Epithelial cell of esophagus (primary cell): ENCODE data around the gene RASL10B.
A peak's percentile ranks its signal among the peaks of the same experiment; 100 is the strongest.
"Not testable (repeated sequence)": the region's sequence is repeated elsewhere in the genome, so short reads cannot be mapped to it uniquely, and the experiment has no call there.

Experiments used
- DNase-seq: peaks from one replicate; pipeline ENCODE4 v3.0.0; 2010; ENCODE audit warnings: low read depth
- H3K4me3 ChIP-seq: 2 replicates; pipeline ENCODE4 v1.5.1; 2011; ENCODE audit warnings: mild to moderate bottlenecking, low read length, control low read depth
- CTCF ChIP-seq: IDR thresholded peaks from 2 replicates; pipeline ENCODE4 v1.5.1; 2011; ENCODE audit warnings: low read depth, mild to moderate bottlenecking, low read length, control low read depth, inconsistent platforms; ENCODE audit not compliant: insufficient read depth; ENCODE audit errors: missing control alignments

RASL10B gene

GRCh38 chr17:35695613-35696012 is 35.8 kb upstream of the RASL10B start:
- no peak overlapping the region for H3K4me3 ChIP-seq
- DNase-seq, result no peak
- no peak for TF ChIP-seq CTCF

GRCh38 chr17:35698800-35699199 is 32.6 kb upstream of the RASL10B start:
- TF ChIP-seq CTCF, result no peak
- no peak for DNase-seq
- no peak overlapping the region for H3K4me3 ChIP-seq

GRCh38 chr17:35700150-35700549 is 31.3 kb upstream of the RASL10B start:
- DNase-seq, result no peak
- TF ChIP-seq CTCF, result no peak

GRCh38 chr17:35701491-35701890 is 29.9 kb upstream of the RASL10B start:
- no peak overlapping the region for H3K4me3 ChIP-seq
- no peak for TF ChIP-seq CTCF
- DNase-seq, result no peak

More at GRCh38 chr17:35700150-35700549, 31.3 kb upstream of the RASL10B start:
- H3K4me3 ChIP-seq, result no peak overlapping the region

- H3K4me3 ChIP-seq, DNase-seq: not testable (repeated sequence)
These were observed 28.1 kb upstream of the RASL10B start for GRCh38 chr17:35703308-35703707.

- no peak for DNase-seq
- no peak for TF ChIP-seq CTCF
- H3K4me3 ChIP-seq, result no peak overlapping the region
These were observed 26.2 kb upstream of the RASL10B start for GRCh38 chr17:35705230-35705629.

GRCh38 chr17:35705705-35706104 is 25.7 kb upstream of the RASL10B start:
- TF ChIP-seq CTCF, result no peak
- peak; percentile 11 for DNase-seq
- no peak overlapping the region for H3K4me3 ChIP-seq

- DNase-seq, result no peak
- no peak for TF ChIP-seq CTCF
- H3K4me3 ChIP-seq, result no peak overlapping the region
These were observed 23.3 kb upstream of the RASL10B start for GRCh38 chr17:35708149-35708548.
